HUES48 (cell line): ENCODE measurements around the gene AOC1.
"Not testable (repeated sequence)": the region's sequence is repeated elsewhere in the genome, so short reads cannot be mapped to it uniquely, and the experiment has no call there.

ENCODE experiments used
- H3K27ac ChIP-seq: one replicate; pipeline ENCODE4 v1.7.0; 2013; ENCODE audit warnings: low read depth, low read length, inconsistent platforms
- H3K27me3 ChIP-seq: 2 replicates; pipeline ENCODE4 v1.6.1; 2013; ENCODE audit warnings: mild to moderate bottlenecking, low read length; ENCODE audit not compliant: control insufficient read depth, insufficient read depth
- H3K36me3 ChIP-seq: 2 replicates; pipeline ENCODE4 v1.6.1; 2013; ENCODE audit warnings: low read length; ENCODE audit not compliant: control insufficient read depth, insufficient read depth
- H3K4me1 ChIP-seq: 2 replicates; pipeline ENCODE4 v1.6.1; 2013; ENCODE audit warnings: mild to moderate bottlenecking, low read length; ENCODE audit not compliant: control insufficient read depth, insufficient read depth
- H3K4me3 ChIP-seq: 2 replicates; pipeline ENCODE4 v1.5.1; 2013; ENCODE audit warnings: mild to moderate bottlenecking, low read depth, low read length
- H3K9ac ChIP-seq: 2 replicates; pipeline ENCODE4 v1.6.1; 2013; ENCODE audit warnings: mild to moderate bottlenecking, low read depth, low read length, moderate library complexity
- H3K9me3 ChIP-seq: 2 replicates; pipeline ENCODE4 v1.6.1; 2013; ENCODE audit warnings: low read length; ENCODE audit not compliant: control insufficient read depth, insufficient read depth

Gene AOC1

DNA sequence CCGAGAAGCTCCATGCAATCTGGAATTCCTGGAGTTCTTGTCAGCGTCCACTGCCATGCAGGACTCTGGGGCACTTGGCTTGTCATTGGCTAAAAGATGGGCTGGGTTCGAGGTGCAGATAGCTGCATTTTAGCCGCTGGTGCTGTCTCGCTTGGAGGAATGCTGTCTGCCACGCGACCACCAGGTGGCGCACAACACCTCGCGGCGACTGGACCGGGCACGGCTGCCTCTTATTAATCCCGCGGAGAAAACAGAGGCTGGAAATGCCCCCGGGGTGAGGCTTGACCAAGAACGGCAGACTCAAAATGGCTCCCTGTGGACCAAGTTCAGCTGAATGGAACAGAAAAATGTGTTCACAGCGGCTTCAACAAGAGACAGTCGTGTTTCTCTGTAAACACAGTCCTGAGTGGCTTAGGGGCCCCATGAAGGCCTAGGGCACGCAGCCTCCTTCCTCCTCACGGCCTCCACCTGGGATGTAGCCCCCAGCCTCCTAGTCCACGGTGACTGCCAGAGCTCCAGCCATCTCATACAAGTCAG lies 46.2 kb downstream of the AOC1 start:
- Histone ChIP-seq H3K36me3 (no peaks in the 10 kb centered on the region), H3K27me3 (peaks cover 28% of the 10 kb centered on the region), H3K27ac (no peak overlapping the region), H3K4me3 (no peak overlapping the region), H3K4me1 (peaks cover 11% of the 10 kb centered on the region; the same call in 1 of the 2 replicates), H3K9ac (no peak overlapping the region), H3K9me3 (no peaks in the 10 kb centered on the region)

- no peaks in the 10 kb centered on the region for H3K9me3 ChIP-seq
- no peaks in the 10 kb centered on the region for H3K36me3 ChIP-seq
- H3K4me1 ChIP-seq, result peaks cover 11% of the 10 kb centered on the region; the same call in 1 of the 2 replicates
- no peak overlapping the region for H3K27ac ChIP-seq
- no peak overlapping the region for H3K9ac ChIP-seq
- no peak overlapping the region for H3K4me3 ChIP-seq
- H3K27me3 ChIP-seq, result peaks cover 28% of the 10 kb centered on the region
Observed at GRCh38 chr7:150900675-150901074, 48.4 kb downstream of the AOC1 start.

DNA sequence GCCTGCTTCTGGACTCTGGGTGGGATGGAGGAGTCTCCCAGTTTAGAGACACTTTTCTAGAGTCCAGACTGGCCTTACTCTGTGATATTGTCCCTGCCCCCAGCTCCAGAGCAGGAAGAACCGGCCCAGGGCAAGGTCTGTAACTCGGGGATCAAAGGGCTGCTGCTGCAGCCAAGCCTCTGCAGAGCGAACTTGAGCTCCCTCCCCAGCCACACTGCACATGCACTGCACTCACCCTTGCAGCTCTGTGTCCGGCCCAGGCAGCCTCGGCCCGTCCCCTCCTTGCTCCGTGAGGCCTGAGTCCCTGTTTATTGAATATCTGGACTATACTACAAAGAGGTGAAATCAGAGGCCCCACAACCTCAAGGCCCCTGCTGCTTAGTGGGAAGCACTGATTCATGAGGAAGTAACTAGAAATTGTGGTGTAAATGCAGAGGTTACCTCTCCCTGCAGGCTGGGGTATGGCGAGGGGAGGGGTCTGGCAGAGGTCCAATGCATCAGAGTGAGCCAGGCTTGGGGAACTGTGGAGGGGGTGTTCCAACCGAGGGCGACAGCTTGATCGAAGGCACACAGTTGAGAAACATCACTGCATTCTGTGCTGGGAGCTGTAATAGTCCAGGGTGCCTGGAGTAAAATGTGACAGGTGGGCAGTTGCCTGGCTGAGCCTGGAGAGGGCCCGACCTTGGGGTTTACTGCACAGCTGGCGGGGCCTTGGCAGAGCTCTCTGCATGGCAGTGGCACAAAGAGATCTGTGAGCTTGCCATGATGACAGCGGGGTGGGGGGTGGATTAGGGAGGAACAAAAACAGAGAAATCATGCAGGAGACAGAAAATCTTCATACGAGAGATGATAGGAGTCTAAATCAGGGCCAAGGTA lies 49.1 kb downstream of the AOC1 start:
- H3K9me3 ChIP-seq, result no peaks in the 10 kb centered on the region
- H3K36me3 ChIP-seq, result no peaks in the 10 kb centered on the region
- peaks cover 28% of the 10 kb centered on the region for H3K27me3 ChIP-seq
- H3K27ac ChIP-seq, result no peak overlapping the region
- no peak overlapping the region for H3K9ac ChIP-seq
- peaks cover 11% of the 10 kb centered on the region; the same call in 1 of the 2 replicates for H3K4me1 ChIP-seq
- no peak overlapping the region for H3K4me3 ChIP-seq

DNA sequence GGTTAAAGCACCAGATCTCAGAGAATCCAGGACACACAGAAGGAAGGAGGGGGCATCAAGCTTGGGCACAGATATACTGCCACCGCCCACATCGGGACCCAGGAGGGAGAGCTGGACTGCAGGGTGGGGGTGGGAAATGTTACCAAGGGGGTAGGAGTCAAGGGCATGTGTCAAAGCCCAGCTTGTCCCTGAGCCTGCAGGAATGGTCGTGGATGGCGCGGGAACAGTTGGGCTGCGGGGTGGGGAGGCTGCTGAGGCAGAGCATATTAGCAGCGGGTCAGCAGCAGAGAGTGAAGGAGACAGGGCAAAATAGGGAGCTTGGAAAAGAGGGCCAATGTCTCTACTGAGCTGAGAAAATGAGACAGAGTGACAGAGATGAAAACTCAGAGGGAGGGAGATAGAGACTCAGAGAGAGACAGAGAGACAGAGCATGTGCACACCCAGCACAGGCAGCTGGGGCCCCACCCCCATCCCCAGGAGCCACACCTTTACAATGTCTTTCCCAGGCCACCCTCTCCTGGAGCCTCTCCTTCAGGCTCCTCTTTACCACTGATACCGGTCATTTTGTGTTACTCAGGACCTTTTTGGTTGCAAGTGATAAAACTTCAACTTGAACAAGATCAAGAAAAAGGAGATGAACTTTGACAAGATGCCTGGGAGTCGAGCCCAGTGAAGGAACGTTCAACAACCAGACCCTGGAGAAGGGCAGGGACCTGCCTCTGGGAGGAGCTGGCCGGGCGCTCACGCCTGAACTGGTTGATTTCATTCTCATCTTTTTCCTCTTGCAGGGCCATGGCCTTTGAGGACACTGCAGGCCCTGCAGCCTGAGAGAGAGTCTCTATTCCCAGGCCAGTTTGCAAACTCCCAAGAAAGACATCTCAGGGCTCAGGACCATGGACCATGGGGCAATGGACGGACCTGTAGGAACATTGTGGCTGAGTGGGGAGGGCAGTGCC lies 50.0 kb downstream of the AOC1 start:
- Histone ChIP-seq H3K27me3 (peaks cover 28% of the 10 kb centered on the region), H3K4me3 (no peak overlapping the region), H3K4me1 (peaks cover 11% of the 10 kb centered on the region; the same call in 1 of the 2 replicates), H3K9me3 (no peaks in the 10 kb centered on the region), H3K9ac (no peak overlapping the region), H3K27ac (no peak overlapping the region), H3K36me3 (no peaks in the 10 kb centered on the region)

- no peak overlapping the region for H3K9ac ChIP-seq
- H3K4me1 ChIP-seq, result peaks cover 11% of the 10 kb centered on the region; the same call in 1 of the 2 replicates
- H3K27me3 ChIP-seq, result peaks cover 28% of the 10 kb centered on the region
- no peaks in the 10 kb centered on the region for H3K9me3 ChIP-seq
- no peak overlapping the region for H3K4me3 ChIP-seq
- H3K36me3 ChIP-seq, result no peaks in the 10 kb centered on the region
- H3K27ac ChIP-seq, result no peak overlapping the region
Observed at GRCh38 chr7:150903606-150904005, 51.3 kb downstream of the AOC1 start.

GRCh38 chr7:150904011-150904909 lies 51.9 kb downstream of the AOC1 start:
- H3K27ac ChIP-seq, result no peak overlapping the region
- H3K9me3 ChIP-seq, result no peaks in the 10 kb centered on the region
- H3K4me3 ChIP-seq, result no peak overlapping the region
- peaks cover 21% of the 10 kb centered on the region for H3K27me3 ChIP-seq
- H3K9ac ChIP-seq, result no peak overlapping the region
- no peaks in the 10 kb centered on the region for H3K36me3 ChIP-seq
- H3K4me1 ChIP-seq, result peaks cover 11% of the 10 kb centered on the region; the same call in 1 of the 2 replicates

GRCh38 chr7:150908173-150908572 lies 55.9 kb downstream of the AOC1 start:
- H3K4me1 ChIP-seq, result no peaks in the 10 kb centered on the region
- H3K27me3 ChIP-seq, result peaks cover 4% of the 10 kb centered on the region; the same call in 1 of the 2 replicates
- H3K4me3 ChIP-seq, result no peak overlapping the region
- H3K9me3 ChIP-seq, result no peaks in the 10 kb centered on the region
- no peak overlapping the region for H3K27ac ChIP-seq
- H3K36me3 ChIP-seq, result no peaks in the 10 kb centered on the region
- H3K9ac ChIP-seq, result no peak overlapping the region

DNA sequence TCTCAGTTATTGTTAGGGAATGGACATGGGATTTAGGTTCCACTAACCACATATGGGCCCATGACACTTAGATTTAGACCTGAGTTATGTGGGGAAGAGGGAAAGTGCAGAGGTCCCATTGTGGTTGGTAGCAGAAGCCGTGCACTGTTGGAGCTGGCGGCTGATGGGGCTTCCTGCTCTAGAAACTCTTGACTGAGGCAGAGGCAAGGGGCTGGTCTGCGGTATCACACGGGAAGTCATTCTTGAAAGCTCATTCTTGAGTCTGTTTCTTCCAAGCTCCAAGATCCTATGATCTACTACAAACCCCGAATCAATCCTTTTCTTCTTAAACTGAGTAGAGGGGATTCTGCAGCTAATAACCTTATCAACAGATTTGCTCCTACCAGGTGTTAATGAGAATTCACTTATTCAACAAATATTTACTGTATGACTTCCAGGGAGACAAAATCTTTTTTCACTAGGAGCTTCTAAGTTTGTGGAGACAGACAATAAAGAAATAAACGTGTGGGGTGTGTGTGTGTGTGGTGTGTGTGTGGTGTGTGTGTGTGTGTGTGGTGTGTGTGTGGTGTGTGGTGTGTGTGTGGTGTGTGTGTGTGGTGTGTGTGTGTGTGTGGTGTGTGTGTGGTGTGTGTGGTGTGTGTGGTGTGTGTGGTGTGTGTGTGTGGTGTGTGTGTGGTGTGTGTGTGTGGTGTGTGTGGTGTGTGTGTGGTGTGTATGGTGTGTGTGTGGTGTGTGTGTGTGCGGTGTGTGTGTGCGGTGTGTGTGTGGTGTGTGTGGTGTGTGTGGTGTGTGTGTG lies 57.1 kb downstream of the AOC1 start:
- peaks cover 4% of the 10 kb centered on the region; the same call in 1 of the 2 replicates for H3K27me3 ChIP-seq
- H3K9ac ChIP-seq, result no peak overlapping the region
- H3K27ac ChIP-seq, result no peak overlapping the region
- no peak overlapping the region for H3K4me3 ChIP-seq
- H3K4me1 ChIP-seq, result no peaks in the 10 kb centered on the region
- H3K9me3 ChIP-seq, result no peaks in the 10 kb centered on the region
- no peaks in the 10 kb centered on the region for H3K36me3 ChIP-seq

DNA sequence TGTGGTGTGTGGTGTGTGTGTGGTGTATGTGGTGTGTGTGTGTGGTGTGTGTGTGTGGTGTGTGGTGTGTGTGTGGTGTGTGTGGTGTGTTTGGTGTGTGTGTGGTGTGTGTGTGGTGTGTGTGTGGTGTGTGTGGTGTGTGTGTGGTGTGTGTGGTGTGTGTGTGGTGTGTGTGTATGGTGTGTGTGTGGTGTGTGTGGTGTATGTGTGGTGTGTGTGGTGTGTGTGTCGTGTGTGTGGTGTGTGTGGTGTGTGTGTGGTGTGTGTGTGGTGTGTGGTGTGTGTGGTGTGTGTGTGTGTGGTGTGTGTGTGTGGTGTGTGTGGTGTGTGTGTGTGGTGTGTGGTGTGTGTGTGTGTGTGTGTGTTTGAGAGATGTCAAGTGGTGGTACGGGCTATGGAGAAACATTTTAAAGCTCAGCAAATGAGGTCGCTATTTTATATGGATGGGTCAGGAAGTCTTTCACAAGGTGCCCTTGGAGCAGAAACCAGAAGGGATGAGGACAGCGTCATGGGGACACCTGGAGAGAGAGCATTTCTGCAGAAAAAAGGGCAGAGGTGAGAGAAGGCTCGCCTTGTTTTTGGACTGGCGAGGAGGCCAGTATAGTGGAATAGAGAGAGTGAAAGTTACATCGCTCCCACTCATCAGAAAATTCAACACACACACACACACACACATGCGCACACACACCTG lies 58.1 kb downstream of the AOC1 start:
- not testable (repeated sequence) for H3K9me3 ChIP-seq, H3K4me3 ChIP-seq, H3K27ac ChIP-seq, H3K27me3 ChIP-seq, H3K36me3 ChIP-seq, H3K4me1 ChIP-seq, H3K9ac ChIP-seq
